ENCODE data around the gene ZNF385D. TPM values are rescaled to one million over a fixed set of nuclear protein-coding genes. Genes with fewer than 3 reads are reported as not detected.
"Not testable (repeated sequence)": the region's sequence is repeated elsewhere in the genome, so short reads cannot be mapped to it uniquely, and the experiment has no call there.

The ZNF385D gene
- total RNA-seq, 1 donor from 2014 or later: 0.43 TPM

DNA sequence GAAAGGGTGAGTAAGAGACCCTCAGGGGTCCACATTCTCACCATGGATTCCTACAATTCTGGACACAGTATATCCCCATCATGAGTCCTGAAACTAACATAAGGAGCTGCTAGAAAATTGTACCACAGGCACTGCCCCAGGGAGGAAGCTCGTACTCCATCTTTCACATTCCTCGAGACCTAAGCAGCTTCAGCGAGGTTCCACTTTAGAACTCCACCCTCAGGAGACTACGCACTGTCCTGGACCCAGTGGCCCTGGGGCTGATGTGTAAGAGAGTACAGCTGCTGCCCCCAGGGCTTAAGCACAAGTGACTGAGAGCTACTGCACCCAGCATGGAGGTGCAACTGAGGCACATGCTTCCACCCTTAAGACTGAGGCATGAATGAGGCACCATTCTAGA lies 352.5 kb downstream of the ZNF385D start:
- no peak overlapping the region for H3K4me3 Mint-ChIP-seq (ENCODE audit: unreplicated experiment)
- H3K27ac Mint-ChIP-seq (ENCODE audit: unreplicated experiment): no peak overlapping the region
- no peaks in the 10 kb centered on the region for H3K4me1 Mint-ChIP-seq (ENCODE audit: unreplicated experiment)
- H3K27me3 Mint-ChIP-seq (ENCODE audit: unreplicated experiment): peaks cover 3% of the 10 kb centered on the region
- TF ChIP-seq CTCF (IDR thresholded peaks at IDR 0.05): no peak
- DNase-seq (ENCODE audit: extremely low spot score, unreplicated experiment): no peak
- no peaks in the 10 kb centered on the region for H3K36me3 Mint-ChIP-seq (ENCODE audit: unreplicated experiment)
- peaks cover 11% of the 10 kb centered on the region for H3K9me3 Mint-ChIP-seq (ENCODE audit: unreplicated experiment)

- H3K4me3 Mint-ChIP-seq (ENCODE audit: unreplicated experiment): no peak overlapping the region
- H3K27ac Mint-ChIP-seq (ENCODE audit: unreplicated experiment): no peak overlapping the region
- H3K27me3 Mint-ChIP-seq (ENCODE audit: unreplicated experiment): peaks cover 2% of the 10 kb centered on the region
- no peaks in the 10 kb centered on the region for H3K9me3 Mint-ChIP-seq (ENCODE audit: unreplicated experiment)
- no peak for TF ChIP-seq CTCF (IDR thresholded peaks at IDR 0.05)
- H3K36me3 Mint-ChIP-seq (ENCODE audit: unreplicated experiment): no peaks in the 10 kb centered on the region
- DNase-seq (ENCODE audit: extremely low spot score, unreplicated experiment): no peak
- H3K4me1 Mint-ChIP-seq (ENCODE audit: unreplicated experiment): no peaks in the 10 kb centered on the region
Observed at GRCh38 chr3:21393683-21394311, 357.2 kb downstream of the ZNF385D start.

DNA sequence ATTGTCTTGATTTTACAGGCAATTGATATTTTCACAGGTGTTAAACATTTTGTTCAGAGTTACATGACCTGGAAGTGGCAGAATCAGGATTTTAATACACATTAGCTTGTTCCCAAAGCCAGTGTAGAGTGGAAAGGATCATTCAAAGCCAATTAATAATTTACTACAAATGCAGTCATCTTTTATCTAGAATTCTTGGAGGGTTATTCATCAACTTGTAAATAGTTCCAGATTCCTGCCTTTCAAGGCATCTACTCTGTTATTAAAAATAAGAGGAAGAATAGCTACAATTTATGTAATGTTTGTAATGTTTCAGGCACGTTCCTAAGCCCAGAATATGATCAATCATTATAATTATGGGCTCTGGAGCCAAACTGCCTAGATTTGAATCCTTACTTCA lies 358.5 kb downstream of the ZNF385D start:
- Mint-ChIP-seq H3K36me3 (ENCODE audit: unreplicated experiment) (no peaks in the 10 kb centered on the region), H3K27me3 (ENCODE audit: unreplicated experiment) (peaks cover 2% of the 10 kb centered on the region), H3K27ac (ENCODE audit: unreplicated experiment) (no peak overlapping the region), H3K4me1 (ENCODE audit: unreplicated experiment) (no peaks in the 10 kb centered on the region), H3K4me3 (ENCODE audit: unreplicated experiment) (no peak overlapping the region), H3K9me3 (ENCODE audit: unreplicated experiment) (peaks cover 6% of the 10 kb centered on the region)
- no peak for TF ChIP-seq CTCF (IDR thresholded peaks at IDR 0.05)
- DNase-seq (ENCODE audit: extremely low spot score, unreplicated experiment): no peak

GRCh38 chr3:21390856-21391255 lies 360.2 kb downstream of the ZNF385D start:
- Mint-ChIP-seq H3K4me1 (ENCODE audit: unreplicated experiment) (no peaks in the 10 kb centered on the region), H3K36me3 (ENCODE audit: unreplicated experiment) (no peaks in the 10 kb centered on the region), H3K27ac (ENCODE audit: unreplicated experiment) (no peak overlapping the region), H3K27me3 (ENCODE audit: unreplicated experiment) (peaks cover 2% of the 10 kb centered on the region), H3K9me3 (ENCODE audit: unreplicated experiment) (peaks cover 6% of the 10 kb centered on the region), H3K4me3 (ENCODE audit: unreplicated experiment) (no peak overlapping the region)
- no peak for DNase-seq (ENCODE audit: extremely low spot score, unreplicated experiment)
- no peak for TF ChIP-seq CTCF (IDR thresholded peaks at IDR 0.05)

DNA sequence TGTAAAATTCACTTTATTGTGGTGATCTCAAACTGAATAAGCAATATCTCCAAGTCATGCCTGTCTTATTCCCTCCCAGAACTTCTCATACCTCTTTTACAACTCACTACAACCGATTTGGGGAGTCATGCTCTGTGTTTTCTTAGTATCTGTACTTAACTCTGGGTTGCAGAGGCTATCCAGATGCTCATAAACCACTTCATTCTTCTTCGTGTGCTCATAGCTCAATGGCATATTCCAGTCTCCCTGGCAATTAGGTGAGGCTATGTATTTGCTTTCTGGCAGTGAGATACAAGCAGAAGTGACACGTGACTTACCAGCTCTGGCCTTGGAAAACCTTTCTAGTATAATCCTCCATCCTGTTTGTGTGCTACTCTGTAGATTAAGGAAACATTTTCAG lies 360.9 kb downstream of the ZNF385D start:
- no peak overlapping the region for H3K4me3 Mint-ChIP-seq (ENCODE audit: unreplicated experiment)
- peaks cover 2% of the 10 kb centered on the region for H3K27me3 Mint-ChIP-seq (ENCODE audit: unreplicated experiment)
- peaks cover 6% of the 10 kb centered on the region for H3K9me3 Mint-ChIP-seq (ENCODE audit: unreplicated experiment)
- H3K27ac Mint-ChIP-seq (ENCODE audit: unreplicated experiment): no peak overlapping the region
- no peaks in the 10 kb centered on the region for H3K36me3 Mint-ChIP-seq (ENCODE audit: unreplicated experiment)
- TF ChIP-seq CTCF (IDR thresholded peaks at IDR 0.05): no peak
- no peak for DNase-seq (ENCODE audit: extremely low spot score, unreplicated experiment)
- no peaks in the 10 kb centered on the region for H3K4me1 Mint-ChIP-seq (ENCODE audit: unreplicated experiment)

GRCh38 chr3:21387142-21387826 lies 363.7 kb downstream of the ZNF385D start:
- H3K9me3 Mint-ChIP-seq (ENCODE audit: unreplicated experiment); H3K27ac Mint-ChIP-seq (ENCODE audit: unreplicated experiment); H3K36me3 Mint-ChIP-seq (ENCODE audit: unreplicated experiment); H3K4me3 Mint-ChIP-seq (ENCODE audit: unreplicated experiment); DNase-seq (ENCODE audit: extremely low spot score, unreplicated experiment); H3K27me3 Mint-ChIP-seq (ENCODE audit: unreplicated experiment); H3K4me1 Mint-ChIP-seq (ENCODE audit: unreplicated experiment): not testable (repeated sequence)

DNA sequence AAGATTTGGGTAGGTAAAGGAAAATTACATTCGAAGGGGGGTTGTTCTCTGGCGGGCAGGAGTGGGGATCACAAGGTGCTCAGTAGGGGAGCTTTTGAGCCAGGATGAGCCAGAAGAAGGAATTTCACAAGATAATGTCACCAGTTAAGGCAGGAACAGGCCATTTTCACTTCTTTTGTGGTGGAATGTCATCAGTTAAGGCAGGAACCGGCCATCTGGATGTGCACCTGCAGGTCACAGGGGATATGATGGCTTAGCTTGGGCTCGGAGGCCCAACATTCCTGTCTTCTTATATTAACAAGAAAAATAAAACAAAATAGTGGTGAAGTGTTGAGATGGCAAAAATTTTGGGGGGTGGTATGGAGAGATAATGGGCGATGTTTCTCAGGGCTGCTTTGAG lies 373.0 kb downstream of the ZNF385D start:
- not testable (repeated sequence) for H3K4me1 Mint-ChIP-seq (ENCODE audit: unreplicated experiment); H3K9me3 Mint-ChIP-seq (ENCODE audit: unreplicated experiment); DNase-seq (ENCODE audit: extremely low spot score, unreplicated experiment); H3K36me3 Mint-ChIP-seq (ENCODE audit: unreplicated experiment); H3K27me3 Mint-ChIP-seq (ENCODE audit: unreplicated experiment); H3K27ac Mint-ChIP-seq (ENCODE audit: unreplicated experiment); H3K4me3 Mint-ChIP-seq (ENCODE audit: unreplicated experiment)

Measured in osteocyte (in vitro differentiated cells).